ENCODE measurements around the gene KDM8. TPM values are rescaled to one million over a fixed set of nuclear protein-coding genes. Genes with fewer than 3 reads are reported as not detected.

KDM8 gene
- 18.0 and 41.3 TPM in 2 replicates for total RNA-seq (2011; cell fraction: chromatin; rRNA removed; ENCODE audit: low replicate concordance)
- total RNA-seq (2011; cell fraction: nucleolus; rRNA removed), result 24.1 and 25.0 TPM in 2 replicates
- total RNA-seq (2011; cell fraction: nucleoplasm; rRNA removed), result 21.2 and 27.1 TPM in 2 replicates
- total RNA-seq (2014; rRNA removed) (6.4 and 10.8 TPM in 2 replicates), total RNA-seq (2014; rRNA removed; fragmentation: Illumina TruSeq; extraction: Trizol) (2.6 and 5.3 TPM in 2 replicates), total RNA-seq (2015; rRNA removed; fragmentation: Illumina TruSeq; extraction: Trizol) (5.9 and 8.4 TPM in 2 replicates), total RNA-seq (2021) (9.1 TPM in 2 replicates), polyA plus RNA-seq (2011; rRNA removed) (3.8 and 5.2 TPM in 2 replicates), polyA plus RNA-seq (2014; fragmentation: Illumina TruSeq; extraction: Trizol) (5.4 and 7.5 TPM in 2 replicates), polyA plus RNA-seq (2014; fragmentation: Nextera tagmentation; extraction: Ambion mirVana) (under 1 TPM; 0.61 to 0.66 TPM), polyA plus RNA-seq (2014; rRNA removed) (6.4 and 7.0 TPM in 2 replicates), polyA minus RNA-seq (2011; rRNA and poly(A)+ RNA removed) (8.7 and 10.1 TPM in 2 replicates), Bru-seq, nascent RNA (percentile 58 among the genes with signal in this experiment), BruChase-seq, experiment 1, labeled RNA remaining after a 2-hour chase (percentile 56 among the genes with signal in this experiment), BruChase-seq, experiment 2, labeled RNA remaining after a 6-hour chase (percentile 56 among the genes with signal in this experiment)
- 4.5 and 35.4 TPM in 2 replicates for polyA plus RNA-seq (2011; cell fraction: cytosol; rRNA removed)
- polyA plus RNA-seq (2011; cell fraction: nucleus; rRNA removed), result 8.8 and 15.0 TPM in 2 replicates
- 5.4 and 5.7 TPM in 2 replicates for polyA plus RNA-seq (2012)
- 2.2 and 3.5 TPM in 2 replicates for polyA minus RNA-seq (2011; cell fraction: cytosol; rRNA and poly(A)+ RNA removed)
- 9.0 and 9.8 TPM in 2 replicates for polyA minus RNA-seq (2011; cell fraction: nucleus; rRNA and poly(A)+ RNA removed)
- long read RNA-seq, experiment 1, partial matches to known transcripts, result 11 of 24 reads
- long read RNA-seq, experiment 1, other reads (novel, unspliced or antisense), result 8 of 24 reads
- long read RNA-seq, experiment 2, partial matches to known transcripts, result 2 of 8 reads
- long read RNA-seq, experiment 2, other reads (novel, unspliced or antisense), result 5 of 8 reads
- long read RNA-seq, experiment 3, partial matches to known transcripts, result 1 of 6 reads
- long read RNA-seq, experiment 3, other reads (novel, unspliced or antisense), result 2 of 6 reads

DNA sequence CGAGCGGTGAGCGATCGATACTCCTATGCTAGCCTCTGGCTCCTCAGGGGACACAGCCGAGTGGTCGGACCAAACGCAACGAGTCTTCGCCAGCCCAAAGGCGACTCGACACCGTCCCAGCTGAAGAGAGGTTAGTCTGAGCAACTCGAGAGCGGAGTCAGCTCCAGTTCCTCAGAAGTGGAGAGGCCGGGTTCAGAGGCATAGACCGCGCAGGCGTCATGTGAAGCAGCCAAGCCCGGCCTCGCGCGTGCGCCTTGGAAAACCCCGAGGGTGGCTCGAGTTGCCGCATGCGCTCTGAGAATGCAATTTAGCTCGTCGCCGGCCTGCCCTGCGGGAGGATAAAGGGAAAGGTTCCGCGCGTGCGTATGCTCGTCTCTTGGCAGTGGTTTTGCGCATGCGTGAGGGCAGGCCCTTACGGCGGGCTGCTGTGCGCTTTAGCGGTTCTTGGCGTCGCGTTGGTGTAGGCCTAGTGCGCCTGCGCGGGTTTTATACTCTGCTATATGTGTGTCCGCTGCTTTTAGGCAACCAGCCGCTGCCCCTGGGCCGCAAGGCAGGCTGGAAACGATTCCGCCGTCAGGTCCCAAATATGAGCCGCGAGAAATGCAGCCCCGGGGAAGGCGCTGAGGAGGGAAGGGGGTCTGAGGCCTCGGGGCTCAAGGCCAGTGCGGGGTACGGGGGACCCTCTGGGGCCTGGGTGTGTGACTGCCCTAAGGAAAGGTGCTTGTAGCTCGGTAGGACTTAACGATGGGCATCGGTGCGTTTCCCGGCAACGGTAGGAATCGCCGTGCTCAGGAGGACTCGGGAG lies at the start of gene KDM8:
TSS of gene KDM8 (plus strand) at position 20 of the 805 bp plus-strand sequence. CDS start 6,598 bp downstream, outside the sequence.
- in situ Hi-C loops (cut with MboI) (no loop called here), intact Hi-C loops (cut with micrococcal nuclease) (no loop called here)
- Histone ChIP-seq H3K4me3 (peak within 1 kb of the TSS; percentile 55), H3K27me3 (ENCODE audit: control insufficient read depth in 2 of 2, insufficient read depth in 2 of 2, low read length in 2 of 2) (no peaks in the 10 kb centered on the region), H3K9me1 (ENCODE audit: control insufficient read depth, insufficient read depth, low read length) (no peaks in the 10 kb centered on the region), H3K9ac (ENCODE audit: insufficient read depth in 1 of 2, low read depth in 2 of 2, low read length in 2 of 2) (peak within 1 kb of the TSS; percentile 96 to 98), H3K36me3 (ENCODE audit: control insufficient read depth, insufficient read depth, low read length) (peaks cover 4% of the 10 kb centered on the region; the same call in 1 of the 3 replicates), H3K9me3 (replicated peaks; ENCODE audit: control insufficient read depth, insufficient read depth, low read depth, low read length) (no peaks in the 10 kb centered on the region), H3K79me2 (ENCODE audit: control insufficient read depth, insufficient read depth, low read length) (peaks cover 22% of the 10 kb centered on the region), H3K4me2 (ENCODE audit: insufficient read depth, low read length) (peak within 1 kb of the TSS; percentile 97), H3K4me1 (replicated peaks in 1 of 2; ENCODE audit: control insufficient read depth in 2 of 2, insufficient read depth in 2 of 2, low read length in 2 of 2) (peaks cover 10 to 21% of the 10 kb centered on the region in 2 experiments), H2AFZ (ENCODE audit: low read depth, low read length) (peak within 1 kb of the TSS; percentile 100), H4K20me1 (replicated peaks; ENCODE audit: control insufficient read depth, insufficient read depth, low read length) (no peaks in the 10 kb centered on the region), H3K27ac (ENCODE audit: extremely low read depth, low read depth, low read length) (peak within 1 kb of the TSS; percentile 98)
- WGBS (ENCODE audit: insufficient coverage, low coverage, missing lambda C conversion rate), result 1% methylated on average over 69 of the region's 70 CpGs
- FAIRE-seq (peak; percentile 97), DNase-seq (ENCODE audit: extremely low read depth in 1 of 4, low spot score in 3 of 4) (peak; percentile 98 to 99 (median 98)), ATAC-seq (peak; percentile 89)
- BruUV-seq (replicated peaks), result no TSS peak
- ChIA-PET POLR2A (interaction anchor here (0.6 to 1.8 kb wide), 12 partner anchors 10 to 1350 kb away, joined by 3 to 5 read pairs (median 3); no protein-coding TSS in a partner anchor), CTCF (ENCODE audit: low intra/inter-chr PET ratio) (no interaction called here)
- TF ChIP-seq, protein P1, sequence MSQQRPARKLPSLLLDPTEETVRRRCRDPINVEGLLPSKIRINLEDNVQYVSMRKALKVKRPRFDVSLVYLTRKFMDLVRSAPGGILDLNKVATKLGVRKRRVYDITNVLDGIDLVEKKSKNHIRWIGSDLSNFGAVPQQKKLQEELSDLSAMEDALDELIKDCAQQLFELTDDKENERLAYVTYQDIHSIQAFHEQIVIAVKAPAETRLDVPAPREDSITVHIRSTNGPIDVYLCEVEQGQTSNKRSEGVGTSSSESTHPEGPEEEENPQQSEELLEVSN (IDR thresholded peaks at IDR 0.05; ENCODE audit: borderline replicate concordance in 1 of 2, extremely low read depth in 1 of 2, insufficient read depth in 1 of 2, insufficient read length in 1 of 2, low read depth in 1 of 2, low read length in 1 of 2, poor library complexity in 1 of 2, severe bottlenecking in 1 of 2), result peak; percentile 67 to 72
- TF ChIP-seq ZNF586 (CRISPR knock-in tag; conservative IDR thresholded peaks at IDR 0.05), result no peak
- TF ChIP-seq L3MBTL2 (IDR thresholded peaks at IDR 0.05), result peak; percentile 97
- no peak for TF ChIP-seq ZNF41 (CRISPR knock-in tag; conservative IDR thresholded peaks at IDR 0.05)
- TF ChIP-seq ZNF217 (CRISPR knock-in tag; IDR thresholded peaks at IDR 0.05), result no peak
- TF ChIP-seq DDX20 (tag; IDR thresholded peaks at IDR 0.05; ENCODE audit: low read depth), result no peak
- no peak for TF ChIP-seq CC2D1A (IDR thresholded peaks at IDR 0.05)
- TF ChIP-seq STAT5B (CRISPR knock-in tag; IDR thresholded peaks at IDR 0.05), result no peak
- no peak for TF ChIP-seq SMARCA5 (IDR thresholded peaks at IDR 0.05)
- no peak for TF ChIP-seq SMAD3 (CRISPR knock-in tag; conservative IDR thresholded peaks at IDR 0.05)
- TF ChIP-seq CHD4 (IDR thresholded peaks at IDR 0.05; ENCODE audit: insufficient read depth, insufficient replicate concordance, low read depth, low read length, poor library complexity, severe bottlenecking), result no peak
- TF ChIP-seq, protein P2, sequence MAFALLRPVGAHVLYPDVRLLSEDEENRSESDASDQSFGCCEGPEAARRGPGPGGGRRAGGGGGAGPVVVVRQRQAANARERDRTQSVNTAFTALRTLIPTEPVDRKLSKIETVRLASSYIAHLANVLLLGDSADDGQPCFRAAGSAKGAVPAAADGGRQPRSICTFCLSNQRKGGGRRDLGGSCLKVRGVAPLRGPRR (CRISPR knock-in tag; IDR thresholded peaks at IDR 0.05), result no peak
- TF ChIP-seq NEUROD1 (IDR thresholded peaks at IDR 0.05; ENCODE audit: borderline replicate concordance, low read depth, low read length, partially characterized antibody), result no peak
- TF ChIP-seq ZKSCAN3 (CRISPR knock-in tag; IDR thresholded peaks at IDR 0.05), result no peak
- TF ChIP-seq ILF3 (IDR thresholded peaks at IDR 0.05; ENCODE audit: borderline replicate concordance), result no peak
- TF ChIP-seq SIX5 (IDR thresholded peaks at IDR 0.05; ENCODE audit: borderline replicate concordance in 1 of 2, insufficient read depth in 1 of 2, low read depth in 1 of 2, low read length in 2 of 2), result no peak

Data from K562 (cell line).